Medulla oblongata (tissue), 1 donor: ENCODE data around the gene CACNA2D3.
"Not testable (repeated sequence)": the region's sequence is repeated elsewhere in the genome, so short reads cannot be mapped to it uniquely, and the experiment has no call there.

ENCODE experiments used
- DNase-seq: peaks from one replicate; pipeline ENCODE4 v3.0.0-alpha.2; 2015; ENCODE audit errors: extremely low spot score

The CACNA2D3 gene

GRCh38 chr3:55078876-55079275 lies 956.5 kb downstream of the CACNA2D3 start:
- DNase-seq = no peak

DNA sequence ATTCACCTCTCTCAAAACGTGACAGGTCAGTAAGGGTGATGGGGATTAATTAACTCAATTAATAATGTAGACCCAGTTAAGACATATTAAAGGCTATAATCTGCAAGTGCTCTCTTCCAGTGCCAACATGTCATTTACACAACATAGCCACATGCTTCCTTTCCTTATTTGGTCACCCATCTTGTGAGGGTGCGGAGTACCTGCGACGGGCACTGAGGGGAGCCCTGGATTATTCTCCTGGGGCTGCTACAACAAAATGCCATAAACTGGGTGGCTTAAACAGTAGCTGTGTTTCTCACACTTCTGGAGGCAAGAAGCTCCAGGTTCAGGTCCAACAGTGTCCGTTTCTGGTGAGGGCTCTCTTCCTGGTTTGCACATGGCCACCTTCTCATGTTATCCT lies 962.9 kb downstream of the CACNA2D3 start:
- DNase-seq = no peak

GRCh38 chr3:55089211-55089610 lies 966.9 kb downstream of the CACNA2D3 start:
- DNase-seq = no peak

DNA sequence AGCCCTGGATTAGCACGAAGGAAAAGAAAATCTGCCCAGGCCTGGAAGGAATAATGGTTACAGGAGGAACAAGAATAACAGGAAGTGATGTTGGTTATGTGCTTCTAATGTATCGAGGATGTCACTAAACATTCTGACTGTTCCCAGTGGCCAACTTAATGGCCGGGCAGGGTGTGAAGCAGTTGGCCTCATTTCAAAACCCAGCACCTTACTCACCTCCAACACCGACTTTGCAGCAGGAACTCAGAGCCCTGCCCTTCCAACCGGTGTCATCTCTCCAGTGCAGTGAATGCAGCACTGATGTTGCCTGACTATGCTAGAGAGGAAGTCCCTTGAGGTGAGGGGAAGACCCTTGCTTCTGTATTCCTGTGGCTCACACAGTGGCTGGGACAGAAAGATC lies 967.9 kb downstream of the CACNA2D3 start:
- DNase-seq = no peak

- DNase-seq = no peak
These were observed 968.4 kb downstream of the CACNA2D3 start for GRCh38 chr3:55090746-55091145.

- DNase-seq = no peak
These were observed 969.3 kb downstream of the CACNA2D3 start for GRCh38 chr3:55091381-55092225.

- no peak for DNase-seq
These were observed 972.3 kb downstream of the CACNA2D3 start for GRCh38 chr3:55094676-55095075.

- no peak for DNase-seq
These were observed 975.1 kb downstream of the CACNA2D3 start for GRCh38 chr3:55097441-55097840.

DNA sequence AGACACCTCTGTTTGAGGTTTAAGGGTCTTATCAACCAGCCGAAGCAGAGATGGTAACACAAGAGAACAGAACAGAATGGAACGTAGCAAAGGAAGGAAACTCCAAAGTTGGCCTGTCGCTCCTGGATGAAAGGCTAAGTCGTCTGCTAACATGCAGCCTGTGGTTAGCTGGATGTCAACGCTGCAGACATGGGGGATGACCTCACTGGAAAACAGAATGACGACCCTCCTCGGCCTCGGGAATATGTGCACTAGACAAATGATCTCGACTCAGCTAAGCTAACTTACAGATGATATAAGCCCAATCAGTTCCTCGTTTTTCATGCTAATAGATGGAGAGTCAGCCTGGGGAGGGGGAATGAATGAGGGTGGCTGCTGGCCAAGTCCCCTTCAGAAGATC lies 983.3 kb downstream of the CACNA2D3 start:
- no peak for DNase-seq

- DNase-seq = no peak
These were observed 984.8 kb downstream of the CACNA2D3 start for GRCh38 chr3:55107187-55107586.

GRCh38 chr3:55111906-55112305 lies 989.6 kb downstream of the CACNA2D3 start:
- not testable (repeated sequence) for DNase-seq

DNA sequence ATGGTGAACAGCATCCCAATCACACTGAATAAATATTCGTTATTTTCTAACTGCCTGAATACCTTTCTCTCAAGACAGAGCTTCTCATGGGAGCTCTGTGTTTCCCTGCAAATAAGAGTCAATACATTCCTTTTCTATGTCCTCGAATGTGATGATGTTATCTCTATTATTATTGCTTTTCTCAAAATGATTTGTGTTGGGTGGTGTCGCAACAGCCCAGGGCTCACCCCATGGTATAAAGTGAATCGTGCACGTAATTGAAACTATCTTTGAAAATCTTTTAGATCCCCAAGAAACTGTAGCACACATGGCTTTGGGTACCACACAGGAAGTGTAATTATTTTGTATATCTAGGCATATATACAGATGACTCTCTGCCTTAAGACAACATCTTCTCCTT lies 996.1 kb downstream of the CACNA2D3 start:
- DNase-seq = no peak

GRCh38 chr3:55119268-55119667 lies 996.9 kb downstream of the CACNA2D3 start:
- no peak for DNase-seq

GRCh38 chr3:55122312-55122711 lies 1000.0 kb downstream of the CACNA2D3 start:
- no peak for DNase-seq
